Epithelial cell of proximal tubule (primary cell): ENCODE data around the gene OSBPL8. TPM values are rescaled to one million over a fixed set of nuclear protein-coding genes. Genes with fewer than 3 reads are reported as not detected.

Experiments
- DNase-seq: peaks from one replicate; pipeline ENCODE4 v3.0.0-alpha.2; 2011; ENCODE audit warnings: low read depth
- H3K4me3 ChIP-seq: 2 replicates; pipeline ENCODE4 v1.5.1; 2011; ENCODE audit warnings: low read depth, mild to moderate bottlenecking, low read length
- CTCF ChIP-seq: conservative IDR thresholded peaks from 2 replicates; pipeline ENCODE4 v1.5.1; 2012; ENCODE audit warnings: low read depth, mild to moderate bottlenecking, low read length
- total RNA-seq: library from RNA; depleted of rRNA; stranded (reverse); fragments of >200 nt; gene quantifications from 2 replicates; pipeline ENCODE4 v1.2.3, GENCODE V29; 2015

The OSBPL8 gene
- total RNA-seq, 1 donor from 2014 or later, result 46.5 TPM

- no peak for TF ChIP-seq CTCF
Measured at GRCh38 chr12:76400136-76400535, 159.4 kb downstream of the OSBPL8 start.

GRCh38 chr12:76399040-76399439 lies 160.5 kb downstream of the OSBPL8 start:
- TF ChIP-seq CTCF, result no peak
- DNase-seq, result no peak
- H3K4me3 ChIP-seq, result no peak overlapping the region

More at GRCh38 chr12:76400136-76400535, 159.4 kb downstream of the OSBPL8 start:
- no peak for DNase-seq
- no peak overlapping the region for H3K4me3 ChIP-seq

GRCh38 chr12:76398106-76398505 lies 161.5 kb downstream of the OSBPL8 start:
- DNase-seq, result no peak
- H3K4me3 ChIP-seq, result no peak overlapping the region
- no peak for TF ChIP-seq CTCF

GRCh38 chr12:76391461-76391860 lies 168.1 kb downstream of the OSBPL8 start:
- no peak for DNase-seq
- no peak overlapping the region for H3K4me3 ChIP-seq
- no peak for TF ChIP-seq CTCF

- TF ChIP-seq CTCF, result no peak
- no peak for DNase-seq
- no peak overlapping the region for H3K4me3 ChIP-seq
Measured at GRCh38 chr12:76387614-76388013, 172.0 kb downstream of the OSBPL8 start.

GRCh38 chr12:76384560-76384959 lies 175.0 kb downstream of the OSBPL8 start:
- no peak for TF ChIP-seq CTCF

GRCh38 chr12:76383988-76384387 lies 175.6 kb downstream of the OSBPL8 start:
- no peak overlapping the region for H3K4me3 ChIP-seq
- no peak for DNase-seq
- TF ChIP-seq CTCF, result no peak

More at GRCh38 chr12:76384560-76384959, 175.0 kb downstream of the OSBPL8 start:
- no peak overlapping the region for H3K4me3 ChIP-seq
- no peak for DNase-seq
